Stimulated activated effector memory CD8-positive, alpha-beta T cell treated with anti-CD3 and anti-CD28 coated beads, Interleukin-12 subunit alpha, Interleukin-12 subunit beta, amount 100 ng/mL, for 72 hours (primary cell): ENCODE measurements around the gene KCNMA1.
"Not testable (repeated sequence)": the region's sequence is repeated elsewhere in the genome, so short reads cannot be mapped to it uniquely, and the experiment has no call there.

Source experiments
- ATAC-seq: fragments of 150-1000 bp; cut with Tn5 transposase; 2 replicates; pipeline ENCODE4 v1.10.0; 2021
- DNase-seq, 2 donors: peaks; one replicate each; pipeline ENCODE4 v3.0.0; 2021 to 2022; ENCODE audit warnings: low spot score in 2 of 2
- H3K27ac Mint-ChIP-seq: one replicate; pipeline ENCODE4 v1.8.0; 2022; ENCODE audit warnings: mild to moderate bottlenecking, mixed read lengths
- H3K36me3 Mint-ChIP-seq: one replicate; pipeline ENCODE4 v1.8.0; 2022; ENCODE audit warnings: mild to moderate bottlenecking, mixed read lengths
- H3K4me1 Mint-ChIP-seq: one replicate; pipeline ENCODE4 v1.8.0; 2022; ENCODE audit warnings: mixed read lengths
- H3K4me3 Mint-ChIP-seq: one replicate; pipeline ENCODE4 v1.8.0; 2022; ENCODE audit warnings: mild to moderate bottlenecking, mixed read lengths
- H3K9me3 Mint-ChIP-seq: one replicate; pipeline ENCODE4 v1.8.0; 2022; ENCODE audit warnings: mixed read lengths

The KCNMA1 gene

DNA sequence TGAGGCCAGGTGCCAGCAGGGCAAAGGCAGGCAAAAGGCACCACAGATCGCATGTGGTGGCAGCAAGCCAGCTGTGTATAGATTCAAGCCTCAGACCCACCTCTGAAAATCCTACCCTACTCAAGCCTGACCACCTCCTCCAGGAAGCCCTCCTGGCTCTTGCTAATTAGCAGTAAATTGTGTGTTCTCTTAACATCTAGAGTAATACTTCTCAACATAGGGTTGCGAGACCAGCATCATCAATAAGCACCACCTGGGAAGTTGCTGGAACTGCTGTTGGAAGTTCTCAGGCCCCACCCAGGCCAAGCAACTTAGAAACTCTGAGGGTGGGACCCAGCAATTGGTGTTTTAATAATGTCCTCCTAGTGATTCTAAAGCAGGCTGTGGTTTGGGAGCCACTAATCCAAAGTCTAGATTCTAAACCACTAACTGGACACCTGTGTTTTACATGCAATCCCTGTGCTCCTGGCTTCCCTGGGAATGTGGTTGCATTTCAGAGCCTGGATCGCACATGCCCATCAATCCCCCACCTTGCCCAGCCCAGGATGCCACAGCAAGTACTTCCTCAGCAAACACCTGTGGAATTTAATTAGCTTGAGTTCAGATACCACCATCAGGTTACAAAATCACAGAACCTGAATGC, 46.2 kb downstream of the KCNMA1 start:
- DNase-seq (no peak), ATAC-seq (no peak)
- no peak overlapping the region for H3K27ac Mint-ChIP-seq
- no peaks in the 10 kb centered on the region for H3K36me3 Mint-ChIP-seq
- H3K4me3 Mint-ChIP-seq: no peak overlapping the region
- H3K4me1 Mint-ChIP-seq: no peaks in the 10 kb centered on the region
- no peaks in the 10 kb centered on the region for H3K9me3 Mint-ChIP-seq

DNA sequence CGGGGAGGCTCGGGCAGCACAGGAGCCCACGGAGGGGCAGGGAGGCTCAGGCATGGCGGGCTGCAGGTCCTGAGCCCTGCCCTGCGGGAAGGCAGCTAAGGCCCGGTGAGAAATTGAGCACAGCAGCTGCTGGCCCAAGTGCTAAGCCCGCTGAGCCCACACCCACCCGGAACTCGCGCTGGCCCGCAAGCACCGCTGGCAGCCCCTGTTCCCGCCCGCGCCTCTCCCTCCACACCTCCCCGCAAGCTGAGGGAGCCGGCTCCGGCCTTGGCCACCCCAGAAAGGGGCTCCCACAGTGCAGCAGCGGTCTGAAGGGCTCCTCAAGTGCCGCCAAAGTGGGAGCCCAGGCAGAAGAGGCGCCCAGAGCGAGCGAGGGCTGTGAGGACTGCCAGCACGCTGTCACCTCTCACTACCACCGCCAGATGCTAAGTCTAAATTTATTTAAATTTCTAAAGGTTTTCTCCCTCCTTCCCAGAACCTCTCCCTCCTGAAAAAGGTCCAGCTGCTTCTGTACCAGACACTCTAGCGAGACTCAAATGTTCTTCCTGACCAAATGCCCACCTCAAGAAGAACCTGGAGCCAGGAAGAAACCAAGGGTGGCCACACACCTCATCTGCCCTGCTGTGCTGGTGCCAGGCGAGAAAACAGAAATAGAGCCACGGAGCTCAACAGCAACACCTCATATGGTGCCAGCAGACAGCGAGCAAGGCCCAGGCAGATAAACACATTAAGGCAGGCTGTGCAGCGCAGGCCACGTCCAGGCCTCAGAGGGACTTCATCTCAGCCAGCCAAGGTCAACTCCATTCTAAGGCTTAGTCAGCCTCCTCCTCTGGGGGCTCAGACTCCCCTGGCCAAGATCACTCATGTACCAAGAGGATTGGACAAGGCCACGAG, 47.0 kb downstream of the KCNMA1 start:
- H3K27ac Mint-ChIP-seq: no peak overlapping the region
- no peaks in the 10 kb centered on the region for H3K36me3 Mint-ChIP-seq
- ATAC-seq: no peak
- no peaks in the 10 kb centered on the region for H3K4me1 Mint-ChIP-seq
- no peak for DNase-seq
- H3K4me3 Mint-ChIP-seq: no peak overlapping the region
- H3K9me3 Mint-ChIP-seq: no peaks in the 10 kb centered on the region

- H3K27ac Mint-ChIP-seq, H3K36me3 Mint-ChIP-seq, H3K4me3 Mint-ChIP-seq, DNase-seq, H3K9me3 Mint-ChIP-seq, ATAC-seq, H3K4me1 Mint-ChIP-seq: not testable (repeated sequence)
Observed at GRCh38 chr10:77589703-77590102, 47.9 kb downstream of the KCNMA1 start.

DNA sequence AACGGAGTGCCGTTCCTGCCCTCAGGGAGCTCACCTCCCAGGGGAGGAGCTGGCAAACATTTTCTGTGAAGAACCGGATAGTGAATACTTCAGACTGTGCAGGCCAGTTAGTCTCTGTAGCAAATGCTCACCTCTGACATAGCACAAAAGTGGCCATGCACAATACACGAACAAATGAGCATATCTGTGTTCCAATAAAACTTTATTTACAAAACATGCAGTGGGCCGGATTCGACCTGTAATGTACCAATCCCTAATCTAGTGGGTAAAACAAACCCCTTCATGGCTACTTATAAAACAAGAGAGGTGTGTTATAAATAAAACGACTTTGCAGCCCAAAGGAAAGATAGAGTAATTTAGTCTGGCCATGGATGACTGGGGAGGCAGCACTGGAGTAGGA, 48.7 kb downstream of the KCNMA1 start:
- Mint-ChIP-seq H3K4me3 (no peak overlapping the region), H3K36me3 (no peaks in the 10 kb centered on the region), H3K9me3 (no peaks in the 10 kb centered on the region), H3K27ac (no peak overlapping the region), H3K4me1 (peaks cover 2% of the 10 kb centered on the region)
- ATAC-seq (no peak), DNase-seq (no peak)

- DNase-seq (no peak), ATAC-seq (no peak)
- Mint-ChIP-seq H3K36me3 (no peaks in the 10 kb centered on the region), H3K9me3 (no peaks in the 10 kb centered on the region), H3K4me3 (no peak overlapping the region), H3K27ac (no peak overlapping the region), H3K4me1 (peaks cover 17% of the 10 kb centered on the region)
Observed at GRCh38 chr10:77587416-77587790, 50.2 kb downstream of the KCNMA1 start.

DNA sequence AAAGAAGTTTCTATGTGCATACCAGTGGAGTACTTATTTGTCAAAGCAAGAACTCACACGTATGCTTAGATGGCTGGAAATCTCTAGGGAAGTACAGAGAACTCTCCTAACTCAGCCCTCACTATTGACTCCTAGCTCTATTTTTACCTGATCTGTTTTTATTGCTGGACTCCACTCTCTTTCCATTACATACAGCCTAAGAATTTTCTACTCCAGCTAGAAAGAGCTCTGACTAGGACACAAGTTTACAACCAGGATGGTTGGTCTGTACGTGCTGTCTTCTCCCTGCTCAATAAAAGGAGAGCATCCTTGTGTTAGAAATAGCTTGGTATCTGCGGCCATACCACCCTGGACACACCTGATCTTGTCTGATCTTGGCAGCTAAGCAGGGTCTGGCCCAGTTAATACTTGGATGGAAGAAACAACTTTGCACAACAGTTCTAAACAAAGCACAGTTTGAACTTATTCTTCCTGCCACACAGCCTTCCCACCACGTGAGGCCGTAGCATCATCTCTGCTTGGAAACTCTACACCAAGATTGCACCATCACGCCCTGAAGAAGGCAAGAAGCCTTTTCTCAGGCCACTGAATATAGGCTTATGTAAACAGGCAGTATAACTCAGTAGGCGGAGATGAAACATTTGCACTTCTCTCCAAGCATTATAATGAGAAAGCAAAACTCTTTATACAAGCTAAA, 50.7 kb downstream of the KCNMA1 start:
- H3K9me3 Mint-ChIP-seq: no peaks in the 10 kb centered on the region
- no peaks in the 10 kb centered on the region for H3K36me3 Mint-ChIP-seq
- H3K4me1 Mint-ChIP-seq: peaks cover 17% of the 10 kb centered on the region
- DNase-seq: no peak
- no peak for ATAC-seq
- no peak overlapping the region for H3K4me3 Mint-ChIP-seq
- no peak overlapping the region for H3K27ac Mint-ChIP-seq

GRCh38 chr10:77584938-77585337, 52.7 kb downstream of the KCNMA1 start:
- H3K27ac Mint-ChIP-seq: no peak overlapping the region
- H3K9me3 Mint-ChIP-seq: no peaks in the 10 kb centered on the region
- ATAC-seq (no peak), DNase-seq (no peak)
- H3K36me3 Mint-ChIP-seq: no peaks in the 10 kb centered on the region
- H3K4me1 Mint-ChIP-seq: peaks cover 17% of the 10 kb centered on the region
- no peak overlapping the region for H3K4me3 Mint-ChIP-seq

DNA sequence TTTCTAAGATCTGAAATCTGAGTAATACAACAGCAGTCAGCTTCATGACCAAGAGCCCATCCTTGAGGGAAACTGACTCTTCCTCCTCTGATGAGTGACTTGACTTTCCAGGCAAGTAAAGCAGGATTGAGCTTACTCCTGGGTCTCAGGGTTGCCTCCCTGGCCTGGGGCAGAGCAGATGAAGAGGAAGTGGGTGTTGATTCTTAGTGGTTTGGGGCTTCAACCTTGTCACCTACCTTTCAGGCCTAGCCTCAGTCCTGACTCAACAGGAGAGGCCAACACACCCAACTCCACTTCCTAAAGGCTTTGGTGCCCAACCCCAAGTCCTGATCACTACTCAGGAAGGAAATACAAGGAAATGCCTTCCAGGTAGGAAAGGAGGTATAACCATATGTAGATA, 54.1 kb downstream of the KCNMA1 start:
- ATAC-seq (peak; percentile 73), DNase-seq (no peak)
- Mint-ChIP-seq H3K27ac (peak overlapping the region; percentile 73), H3K4me3 (no peak overlapping the region), H3K4me1 (peaks cover 17% of the 10 kb centered on the region), H3K9me3 (no peaks in the 10 kb centered on the region), H3K36me3 (no peaks in the 10 kb centered on the region)

GRCh38 chr10:77582710-77583115, 54.9 kb downstream of the KCNMA1 start:
- ATAC-seq (peak; percentile 90), DNase-seq (peak in 1 of 2 donors; percentile 55)
- Mint-ChIP-seq H3K4me3 (no peak overlapping the region), H3K9me3 (no peaks in the 10 kb centered on the region), H3K36me3 (no peaks in the 10 kb centered on the region), H3K27ac (peak overlapping the region; percentile 73), H3K4me1 (peaks cover 17% of the 10 kb centered on the region)

GRCh38 chr10:77581738-77582137, 55.9 kb downstream of the KCNMA1 start:
- ATAC-seq: no peak
- H3K9me3 Mint-ChIP-seq: no peaks in the 10 kb centered on the region
- peaks cover 17% of the 10 kb centered on the region for H3K4me1 Mint-ChIP-seq
- H3K36me3 Mint-ChIP-seq: no peaks in the 10 kb centered on the region
- H3K27ac Mint-ChIP-seq: no peak overlapping the region
- no peak overlapping the region for H3K4me3 Mint-ChIP-seq
- no peak for DNase-seq

DNA sequence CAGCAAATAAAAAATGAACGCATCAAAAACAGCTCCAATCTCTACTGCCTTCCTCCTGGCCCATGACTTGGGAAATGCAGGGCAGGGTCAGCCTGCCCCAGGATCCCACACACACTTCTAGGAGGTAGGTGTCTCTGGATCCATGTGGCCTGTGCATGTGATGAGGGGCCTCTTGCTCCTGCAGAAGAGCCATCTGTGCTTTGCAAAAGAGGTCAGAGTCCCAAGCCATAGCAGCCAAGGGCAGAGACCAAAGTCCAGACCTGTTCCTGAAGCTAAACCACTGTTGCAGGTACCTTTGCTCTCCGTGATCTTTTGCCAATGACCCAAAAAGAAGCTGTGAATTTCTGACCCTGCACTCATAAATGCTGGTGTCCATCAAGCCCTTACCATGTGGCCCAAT, 57.1 kb downstream of the KCNMA1 start:
- Mint-ChIP-seq H3K9me3 (no peaks in the 10 kb centered on the region), H3K4me1 (peaks cover 17% of the 10 kb centered on the region), H3K36me3 (no peaks in the 10 kb centered on the region), H3K4me3 (no peak overlapping the region), H3K27ac (no peak overlapping the region)
- no peak for ATAC-seq
- DNase-seq: no peak

GRCh38 chr10:77578583-77579227, 58.9 kb downstream of the KCNMA1 start:
- Mint-ChIP-seq H3K9me3 (no peaks in the 10 kb centered on the region), H3K4me1 (peaks cover 13% of the 10 kb centered on the region), H3K4me3 (no peak overlapping the region), H3K27ac (no peak overlapping the region), H3K36me3 (no peaks in the 10 kb centered on the region)
- DNase-seq (no peak), ATAC-seq (no peak)

DNA sequence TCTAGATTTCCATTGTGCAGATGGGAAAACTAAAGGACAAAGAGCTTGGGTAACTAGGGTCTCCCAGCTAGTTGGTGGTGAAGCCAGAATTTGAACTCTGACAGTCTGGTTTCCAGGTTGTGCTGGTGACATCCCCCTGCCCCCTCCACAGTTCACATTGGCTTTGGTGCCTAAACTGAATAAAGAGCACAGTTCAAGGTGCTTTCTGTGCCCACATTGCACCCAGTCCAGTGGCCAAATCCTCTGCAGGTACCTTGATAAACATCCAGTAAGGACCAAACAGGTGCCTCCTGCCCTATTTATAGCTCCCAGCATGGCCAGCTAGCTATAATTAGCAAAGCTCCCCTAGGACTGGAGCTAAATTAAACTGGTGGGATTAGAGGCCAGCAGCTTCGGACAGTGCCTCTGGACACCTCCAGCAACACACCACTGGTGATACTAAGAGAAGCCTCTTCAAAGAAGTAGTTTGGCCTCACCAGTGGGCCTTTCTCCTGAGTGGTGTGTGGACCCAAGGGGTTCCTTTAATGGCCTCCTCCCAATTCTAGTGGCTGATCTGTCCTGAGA, 59.9 kb downstream of the KCNMA1 start:
- Mint-ChIP-seq H3K9me3 (no peaks in the 10 kb centered on the region), H3K4me3 (no peak overlapping the region), H3K4me1 (peaks cover 3% of the 10 kb centered on the region), H3K36me3 (no peaks in the 10 kb centered on the region), H3K27ac (no peak overlapping the region)
- DNase-seq (no peak), ATAC-seq (no peak)

GRCh38 chr10:77576444-77577032, 61.1 kb downstream of the KCNMA1 start:
- H3K4me1 Mint-ChIP-seq: no peaks in the 10 kb centered on the region
- H3K36me3 Mint-ChIP-seq: no peaks in the 10 kb centered on the region
- no peak overlapping the region for H3K4me3 Mint-ChIP-seq
- no peak overlapping the region for H3K27ac Mint-ChIP-seq
- no peaks in the 10 kb centered on the region for H3K9me3 Mint-ChIP-seq
- ATAC-seq: no peak
- DNase-seq: no peak

- no peaks in the 10 kb centered on the region for H3K9me3 Mint-ChIP-seq
- H3K4me1 Mint-ChIP-seq: no peaks in the 10 kb centered on the region
- no peak overlapping the region for H3K4me3 Mint-ChIP-seq
- DNase-seq (no peak), ATAC-seq (peak; percentile 9)
- H3K27ac Mint-ChIP-seq: no peak overlapping the region
- H3K36me3 Mint-ChIP-seq: no peaks in the 10 kb centered on the region
Observed at GRCh38 chr10:77576007-77576367, 61.6 kb downstream of the KCNMA1 start.
